Activated naive CD4-positive, alpha-beta T cell treated with anti-CD3 and anti-CD28 coated beads, Interleukin-2, amount 10 ng/mL, durations not matched to agents 7 days and 5 days (primary cell): ENCODE results near the gene PSG5.
"Not testable (repeated sequence)": the region's sequence is repeated elsewhere in the genome, so short reads cannot be mapped to it uniquely, and the experiment has no call there.

Source experiments
- CTCF ChIA-PET: fragments of 350-600 bp; sonication (Branson Sonifier 250); formaldehyde crosslinking; loops from one replicate; lab custom pipeline; 2021; ENCODE audit warnings: antibody characterized with exemption; lab: Charles Lee
- DNase-seq: peaks from one replicate; pipeline ENCODE4 v3.0.0-alpha.2; 2020
- H3K27ac Mint-ChIP-seq: one replicate; pipeline ENCODE4 v1.8.0; 2021; ENCODE audit warnings: mild to moderate bottlenecking, moderate library complexity, mixed read lengths
- H3K27me3 Mint-ChIP-seq: one replicate; pipeline ENCODE4 v1.8.0; 2021; ENCODE audit warnings: mild to moderate bottlenecking, mixed read lengths
- H3K36me3 Mint-ChIP-seq: one replicate; pipeline ENCODE4 v1.8.0; 2021; ENCODE audit warnings: mixed read lengths
- H3K4me1 Mint-ChIP-seq: one replicate; pipeline ENCODE4 v1.8.0; 2021; ENCODE audit warnings: mixed read lengths
- H3K4me3 Mint-ChIP-seq: one replicate; pipeline ENCODE4 v1.8.0; 2021; ENCODE audit warnings: mild to moderate bottlenecking, moderate library complexity, mixed read lengths
- H3K9me3 Mint-ChIP-seq: one replicate; pipeline ENCODE4 v1.8.0; 2021; ENCODE audit warnings: mixed read lengths

The PSG5 gene

DNA sequence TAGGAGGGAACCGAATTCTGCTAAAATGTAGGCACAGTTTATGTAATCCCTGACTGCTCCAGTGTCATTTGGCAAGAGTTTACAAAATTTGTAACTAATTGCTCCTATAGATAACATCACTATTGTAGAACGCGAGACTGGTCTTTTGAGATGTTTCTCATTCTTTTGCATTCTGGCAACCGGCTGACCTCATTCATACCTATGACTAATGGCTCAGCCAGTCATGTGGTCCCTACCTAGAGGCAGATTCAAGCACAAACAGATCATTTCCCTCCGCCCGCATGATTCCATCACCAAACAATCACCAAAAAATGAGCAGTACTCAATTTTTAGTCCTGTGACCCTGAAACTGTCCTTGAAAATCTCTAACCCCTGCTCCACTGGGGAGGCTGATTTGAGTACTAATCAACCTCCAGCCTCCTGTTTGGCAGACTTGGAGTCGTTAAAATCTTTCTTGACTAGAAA lies 15.0 kb upstream of the PSG5 start:
- H3K4me1 Mint-ChIP-seq, H3K27ac Mint-ChIP-seq, H3K9me3 Mint-ChIP-seq, H3K4me3 Mint-ChIP-seq, CTCF ChIA-PET, DNase-seq, H3K36me3 Mint-ChIP-seq, H3K27me3 Mint-ChIP-seq: not testable (repeated sequence)

GRCh38 chr19:43198686-43199419 lies 12.5 kb upstream of the PSG5 start:
- CTCF ChIA-PET, H3K36me3 Mint-ChIP-seq, H3K27me3 Mint-ChIP-seq, H3K4me3 Mint-ChIP-seq, H3K4me1 Mint-ChIP-seq, H3K27ac Mint-ChIP-seq, H3K9me3 Mint-ChIP-seq: not testable (repeated sequence)
- peak; percentile 22 for DNase-seq

GRCh38 chr19:43197666-43198397 lies 11.5 kb upstream of the PSG5 start:
- H3K9me3 Mint-ChIP-seq, H3K36me3 Mint-ChIP-seq, H3K27ac Mint-ChIP-seq, DNase-seq, H3K4me1 Mint-ChIP-seq, CTCF ChIA-PET, H3K4me3 Mint-ChIP-seq, H3K27me3 Mint-ChIP-seq: not testable (repeated sequence)

GRCh38 chr19:43194397-43194796 lies 8.1 kb upstream of the PSG5 start:
- H3K4me1 Mint-ChIP-seq, H3K9me3 Mint-ChIP-seq, H3K4me3 Mint-ChIP-seq, CTCF ChIA-PET, DNase-seq, H3K36me3 Mint-ChIP-seq, H3K27ac Mint-ChIP-seq: not testable (repeated sequence)
- H3K27me3 Mint-ChIP-seq: peaks cover 14% of the 10 kb centered on the region

DNA sequence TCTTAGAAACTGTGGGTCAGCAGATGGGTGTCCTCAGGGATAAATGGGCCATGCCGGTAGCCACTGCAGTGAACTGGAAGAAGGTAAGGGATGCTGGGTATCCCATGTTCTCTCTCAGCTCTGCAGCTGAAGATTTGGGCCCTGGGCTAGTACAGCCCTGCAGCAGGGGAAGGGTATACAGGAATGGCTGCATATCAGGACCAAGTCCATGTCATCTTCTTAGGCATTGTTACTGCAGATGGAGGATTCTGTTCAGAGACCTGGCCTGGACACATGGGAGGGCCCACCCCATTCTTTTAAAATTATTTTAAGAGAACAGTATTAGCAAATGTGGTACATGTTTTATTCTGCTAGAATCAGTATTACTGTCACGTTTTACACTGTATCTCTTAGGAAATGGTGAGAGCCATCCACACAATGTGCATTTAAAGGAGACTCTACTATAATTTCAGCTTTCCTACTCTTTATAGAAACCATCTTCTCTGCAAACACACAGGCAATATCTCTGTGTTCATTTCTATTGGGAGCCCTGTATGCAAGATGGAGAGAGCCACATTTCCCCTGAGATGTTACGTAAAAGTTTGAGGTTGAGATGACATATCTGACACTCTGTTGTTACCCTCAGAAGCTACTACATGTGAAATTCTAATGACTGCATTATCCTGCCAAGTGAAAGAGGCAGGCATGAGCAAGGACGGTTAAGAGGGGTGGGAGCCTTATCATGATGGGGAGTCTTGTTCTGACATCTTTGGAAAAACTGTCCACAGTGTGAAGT lies 6.2 kb upstream of the PSG5 start:
- H3K36me3 Mint-ChIP-seq, H3K9me3 Mint-ChIP-seq, DNase-seq, H3K4me1 Mint-ChIP-seq, CTCF ChIA-PET, H3K4me3 Mint-ChIP-seq, H3K27ac Mint-ChIP-seq: not testable (repeated sequence)
- H3K27me3 Mint-ChIP-seq: peaks cover 14% of the 10 kb centered on the region

- H3K4me3 Mint-ChIP-seq, DNase-seq, CTCF ChIA-PET, H3K4me1 Mint-ChIP-seq, H3K36me3 Mint-ChIP-seq, H3K9me3 Mint-ChIP-seq, H3K27ac Mint-ChIP-seq: not testable (repeated sequence)
- peaks cover 14% of the 10 kb centered on the region for H3K27me3 Mint-ChIP-seq
Measured at GRCh38 chr19:43188092-43188491, 1.8 kb upstream of the PSG5 start.

DNA sequence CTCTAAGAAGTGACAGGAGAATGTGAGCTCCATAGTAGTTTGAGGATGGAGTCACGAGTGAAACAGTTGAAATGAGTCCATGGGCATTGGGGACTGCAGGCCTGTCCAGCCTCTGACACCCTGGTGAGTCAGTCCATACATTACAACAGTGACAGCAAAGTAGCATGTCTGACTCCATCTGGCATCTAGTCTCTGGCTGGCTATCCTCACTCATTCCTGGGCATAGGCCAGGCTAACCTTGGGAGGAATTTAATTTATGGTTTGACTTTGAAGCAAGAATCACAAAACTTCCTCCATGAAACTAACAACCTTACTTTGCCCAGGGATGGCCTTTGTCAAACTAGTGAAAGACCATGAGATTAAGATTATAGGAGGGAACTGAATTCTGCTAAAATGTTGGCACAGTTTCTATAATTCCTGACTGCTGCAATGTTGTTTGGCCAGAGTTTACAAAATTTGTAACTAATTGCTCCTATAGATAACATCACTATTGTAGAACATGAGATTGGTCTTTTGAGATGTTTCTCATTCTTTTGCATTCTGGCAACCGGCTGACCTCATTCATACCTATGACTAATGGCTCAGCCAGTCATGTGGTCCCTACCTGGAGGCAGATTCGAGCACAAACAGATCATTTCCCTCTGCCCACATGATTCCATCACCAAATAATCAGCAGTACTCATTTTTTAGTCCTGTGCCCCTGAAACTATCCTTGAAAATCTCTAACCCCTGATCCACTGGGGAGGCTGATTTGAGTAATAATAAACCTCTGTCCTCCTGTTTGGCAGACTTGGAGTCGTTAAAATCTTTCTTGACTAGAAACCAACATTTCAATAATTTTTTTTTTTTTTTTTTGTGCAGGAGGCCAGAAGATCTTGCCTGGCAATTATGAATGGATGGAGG lies 4.2 kb downstream of the PSG5 start:
- H3K27me3 Mint-ChIP-seq, H3K27ac Mint-ChIP-seq, H3K9me3 Mint-ChIP-seq, H3K36me3 Mint-ChIP-seq, H3K4me1 Mint-ChIP-seq, CTCF ChIA-PET, H3K4me3 Mint-ChIP-seq, DNase-seq: not testable (repeated sequence)

DNA sequence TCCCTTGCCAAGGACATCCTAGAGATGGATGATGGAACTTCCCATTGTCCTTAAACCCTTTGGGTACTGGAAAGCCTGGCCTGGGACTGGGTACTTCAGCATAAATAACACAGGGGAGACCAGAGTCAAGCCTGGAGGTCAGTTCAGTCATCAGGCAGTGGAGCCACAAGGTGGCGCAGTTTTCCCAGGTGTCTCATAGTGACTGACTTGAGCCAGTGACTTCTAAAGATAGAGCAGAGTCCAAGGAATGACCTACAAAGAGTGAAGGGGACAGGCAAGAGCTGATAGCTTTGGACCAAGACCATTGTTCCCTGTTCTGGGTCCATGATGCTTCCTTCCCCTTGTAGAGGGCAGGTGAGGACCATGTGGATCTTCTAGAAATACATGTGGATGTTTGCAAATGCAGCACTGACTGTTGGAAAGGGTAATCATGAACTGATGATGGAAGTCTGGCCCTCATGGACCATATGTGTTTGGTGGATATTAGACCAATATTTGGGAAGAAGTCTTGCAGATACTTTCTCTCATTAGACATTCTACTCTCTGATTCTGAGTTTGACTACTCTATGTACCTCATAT lies 6.7 kb downstream of the PSG5 start:
- H3K4me3 Mint-ChIP-seq, H3K27me3 Mint-ChIP-seq, H3K4me1 Mint-ChIP-seq, H3K36me3 Mint-ChIP-seq, H3K27ac Mint-ChIP-seq, CTCF ChIA-PET, DNase-seq, H3K9me3 Mint-ChIP-seq: not testable (repeated sequence)

GRCh38 chr19:43178577-43178976 lies 7.8 kb downstream of the PSG5 start:
- CTCF ChIA-PET, H3K4me1 Mint-ChIP-seq, H3K36me3 Mint-ChIP-seq, H3K27ac Mint-ChIP-seq, H3K9me3 Mint-ChIP-seq, DNase-seq, H3K4me3 Mint-ChIP-seq, H3K27me3 Mint-ChIP-seq: not testable (repeated sequence)

- H3K9me3 Mint-ChIP-seq, H3K36me3 Mint-ChIP-seq, H3K4me3 Mint-ChIP-seq, H3K27me3 Mint-ChIP-seq, DNase-seq, H3K27ac Mint-ChIP-seq, H3K4me1 Mint-ChIP-seq, CTCF ChIA-PET: not testable (repeated sequence)
Measured at GRCh38 chr19:43165906-43166305, 20.4 kb downstream of the PSG5 start.

DNA sequence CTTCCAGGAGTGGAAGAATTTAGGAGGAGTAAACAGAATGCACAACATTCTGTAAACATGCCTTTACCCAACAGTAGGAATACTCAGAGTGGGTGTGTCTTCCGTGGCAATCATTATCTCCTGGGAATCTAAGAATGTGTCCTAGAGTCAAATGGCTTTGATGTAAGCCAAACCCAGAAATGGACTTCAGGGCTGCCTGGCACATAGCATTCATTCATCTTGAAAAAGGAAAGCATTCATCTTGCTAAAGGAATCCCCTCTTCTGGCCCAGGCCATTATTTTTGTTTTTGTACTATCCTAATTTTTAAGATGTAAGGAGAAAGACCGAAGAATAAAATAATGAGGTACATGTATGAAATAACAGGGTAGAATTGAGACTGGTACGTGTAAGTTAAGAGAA lies 23.2 kb downstream of the PSG5 start:
- CTCF ChIA-PET, H3K9me3 Mint-ChIP-seq, H3K4me1 Mint-ChIP-seq, H3K27me3 Mint-ChIP-seq, H3K36me3 Mint-ChIP-seq, H3K4me3 Mint-ChIP-seq, H3K27ac Mint-ChIP-seq, DNase-seq: not testable (repeated sequence)

DNA sequence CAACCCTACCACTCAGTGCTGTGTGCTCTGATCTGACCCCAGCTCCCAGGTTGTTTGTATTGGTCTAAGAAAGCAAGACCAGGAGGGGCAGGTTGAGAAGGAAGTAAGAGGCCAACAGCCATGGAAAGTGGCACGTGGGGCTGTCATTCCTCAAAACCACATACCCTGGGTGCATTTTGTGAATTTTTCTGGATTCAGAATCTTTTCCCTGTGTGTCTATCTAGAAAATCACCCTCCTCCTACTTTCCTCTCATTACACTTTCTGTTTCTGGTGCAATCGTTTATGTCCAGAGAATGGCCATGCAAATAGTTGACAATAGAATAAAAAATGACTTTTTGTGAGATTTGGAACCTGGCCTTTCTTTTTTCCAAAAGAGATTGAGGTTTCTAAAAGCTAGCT lies 24.1 kb downstream of the PSG5 start:
- H3K27me3 Mint-ChIP-seq, H3K9me3 Mint-ChIP-seq, CTCF ChIA-PET, DNase-seq, H3K4me3 Mint-ChIP-seq, H3K27ac Mint-ChIP-seq, H3K36me3 Mint-ChIP-seq, H3K4me1 Mint-ChIP-seq: not testable (repeated sequence)

DNA sequence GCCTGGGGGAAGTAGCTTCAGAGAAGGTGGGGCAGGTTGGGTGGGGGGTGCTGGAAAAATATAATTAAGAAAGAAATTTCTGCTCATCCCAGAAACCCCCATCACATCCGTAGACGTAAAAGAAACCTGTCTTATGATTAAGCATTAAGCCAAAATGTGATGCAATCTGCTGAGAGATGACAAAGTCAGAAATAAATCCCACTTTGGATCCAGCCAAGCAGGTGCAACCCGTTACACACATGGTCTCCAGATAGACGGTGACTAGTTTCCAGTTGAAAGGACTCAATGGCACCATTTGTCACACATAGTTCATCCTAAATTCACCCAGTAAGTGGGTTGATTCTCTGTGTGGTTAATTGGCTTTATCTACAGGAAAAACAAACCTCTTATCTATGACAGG lies 34.1 kb downstream of the PSG5 start:
- H3K9me3 Mint-ChIP-seq: peaks cover 4% of the 10 kb centered on the region
- H3K27me3 Mint-ChIP-seq: no peaks in the 10 kb centered on the region
- H3K27ac Mint-ChIP-seq: no peak overlapping the region
- H3K4me1 Mint-ChIP-seq: no peaks in the 10 kb centered on the region
- no peaks in the 10 kb centered on the region for H3K36me3 Mint-ChIP-seq
- CTCF ChIA-PET: no interaction called here
- H3K4me3 Mint-ChIP-seq: no peak overlapping the region
- DNase-seq: no peak

GRCh38 chr19:43149788-43150187 lies 36.5 kb downstream of the PSG5 start:
- CTCF ChIA-PET, H3K27me3 Mint-ChIP-seq, H3K4me1 Mint-ChIP-seq, H3K27ac Mint-ChIP-seq, H3K36me3 Mint-ChIP-seq, H3K9me3 Mint-ChIP-seq, DNase-seq, H3K4me3 Mint-ChIP-seq: not testable (repeated sequence)
